H1 (cell line): Measurements from ENCODE around the gene CYP27C1. TPM values are rescaled to one million over a fixed set of nuclear protein-coding genes. Genes with fewer than 3 reads are reported as not detected.

ENCODE experiments used
- POLR2A ChIP-seq, 2 experiments: IDR thresholded peaks; 1 replicate in 1 of 2; 2 replicates in 1 of 2; pipeline ENCODE4 v1.6.1; 2011; ENCODE audit warnings: low read depth in 2 of 2, low read length in 2 of 2, mild to moderate bottlenecking in 2 of 2; ENCODE audit errors: control extremely low read depth in 1 of 2
- polyA plus RNA-seq, 7 experiments: library from polyadenylated mRNA; depleted of rRNA in 3 of 7; stranded (reverse) in 5 of 7; unstranded in 2 of 7; fragments of >200 nt in 5 of 7; fragments of 200-250 nt in 2 of 7; gene quantifications; 1 replicate in 5 of 7; 2 replicates in 1 of 7; 4 replicates in 1 of 7; pipeline versions ENCODE4 v1.2.1 to v1.2.3, GENCODE V29; 2011 to 2013; ENCODE audit warnings: missing spikeins in 2 of 7, mixed read lengths in 2 of 7
- total RNA-seq: library from RNA; stranded (reverse); fragmentation: NEBNext Ultra II Directional; extraction: Animal tissue kit (Norgen Biotek cat#: 25700); gene quantifications from 2 replicates; pipeline ENCODE4 v1.2.1, GENCODE V29; 2021

CYP27C1 gene
- total and polyA plus RNA-seq, 2 of the 8 experiments (the other 6 are each of a cell fraction or from before 2014, with no cell fraction given), result 1.3 to 3.2 TPM

- TF ChIP-seq POLR2A (IDR thresholded peaks at IDR 0.05; ENCODE audit: control extremely low read depth in 1 of 2, low read depth in 2 of 2, low read length in 2 of 2), result peak; percentile 36 to 51
Measured at GRCh38 chr2:127220768-127221527, 849 bp upstream of the CYP27C1 start (continued).
